ENCODE data around the gene SSX2IP.

DNA sequence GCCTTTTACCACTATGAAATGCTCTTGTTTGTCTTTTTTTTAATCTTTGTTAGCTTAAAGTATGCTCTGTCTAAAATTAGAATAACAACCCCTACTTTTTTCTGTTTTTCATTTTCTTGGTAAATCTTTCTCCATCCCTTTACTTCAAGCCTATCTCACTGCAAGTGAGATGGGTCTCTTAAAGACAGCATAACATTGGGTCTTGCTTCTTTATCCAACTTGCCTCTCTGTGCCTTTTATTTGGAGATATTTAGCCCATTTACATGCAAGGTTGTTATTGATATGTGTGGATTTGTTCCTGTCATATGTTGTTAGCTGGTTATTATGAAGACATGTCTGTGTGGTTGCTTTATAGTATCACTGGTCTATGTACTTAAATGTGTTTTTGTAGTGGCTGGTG, 41.3 kb upstream of the SSX2IP start:
- TF ChIP-seq YY1 (tag by site-specific recombination; IDR thresholded peaks at IDR 0.05): no peak
- TF ChIP-seq, protein P1, sequence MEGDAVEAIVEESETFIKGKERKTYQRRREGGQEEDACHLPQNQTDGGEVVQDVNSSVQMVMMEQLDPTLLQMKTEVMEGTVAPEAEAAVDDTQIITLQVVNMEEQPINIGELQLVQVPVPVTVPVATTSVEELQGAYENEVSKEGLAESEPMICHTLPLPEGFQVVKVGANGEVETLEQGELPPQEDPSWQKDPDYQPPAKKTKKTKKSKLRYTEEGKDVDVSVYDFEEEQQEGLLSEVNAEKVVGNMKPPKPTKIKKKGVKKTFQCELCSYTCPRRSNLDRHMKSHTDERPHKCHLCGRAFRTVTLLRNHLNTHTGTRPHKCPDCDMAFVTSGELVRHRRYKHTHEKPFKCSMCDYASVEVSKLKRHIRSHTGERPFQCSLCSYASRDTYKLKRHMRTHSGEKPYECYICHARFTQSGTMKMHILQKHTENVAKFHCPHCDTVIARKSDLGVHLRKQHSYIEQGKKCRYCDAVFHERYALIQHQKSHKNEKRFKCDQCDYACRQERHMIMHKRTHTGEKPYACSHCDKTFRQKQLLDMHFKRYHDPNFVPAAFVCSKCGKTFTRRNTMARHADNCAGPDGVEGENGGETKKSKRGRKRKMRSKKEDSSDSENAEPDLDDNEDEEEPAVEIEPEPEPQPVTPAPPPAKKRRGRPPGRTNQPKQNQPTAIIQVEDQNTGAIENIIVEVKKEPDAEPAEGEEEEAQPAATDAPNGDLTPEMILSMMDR (tag by site-specific recombination; IDR thresholded peaks at IDR 0.05): no peak
- TF ChIP-seq, protein P2, sequence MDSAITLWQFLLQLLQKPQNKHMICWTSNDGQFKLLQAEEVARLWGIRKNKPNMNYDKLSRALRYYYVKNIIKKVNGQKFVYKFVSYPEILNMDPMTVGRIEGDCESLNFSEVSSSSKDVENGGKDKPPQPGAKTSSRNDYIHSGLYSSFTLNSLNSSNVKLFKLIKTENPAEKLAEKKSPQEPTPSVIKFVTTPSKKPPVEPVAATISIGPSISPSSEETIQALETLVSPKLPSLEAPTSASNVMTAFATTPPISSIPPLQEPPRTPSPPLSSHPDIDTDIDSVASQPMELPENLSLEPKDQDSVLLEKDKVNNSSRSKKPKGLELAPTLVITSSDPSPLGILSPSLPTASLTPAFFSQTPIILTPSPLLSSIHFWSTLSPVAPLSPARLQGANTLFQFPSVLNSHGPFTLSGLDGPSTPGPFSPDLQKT (IDR thresholded peaks at IDR 0.05; ENCODE audit: borderline replicate concordance, low read depth, low read length): no peak
- TF ChIP-seq, protein P3, sequence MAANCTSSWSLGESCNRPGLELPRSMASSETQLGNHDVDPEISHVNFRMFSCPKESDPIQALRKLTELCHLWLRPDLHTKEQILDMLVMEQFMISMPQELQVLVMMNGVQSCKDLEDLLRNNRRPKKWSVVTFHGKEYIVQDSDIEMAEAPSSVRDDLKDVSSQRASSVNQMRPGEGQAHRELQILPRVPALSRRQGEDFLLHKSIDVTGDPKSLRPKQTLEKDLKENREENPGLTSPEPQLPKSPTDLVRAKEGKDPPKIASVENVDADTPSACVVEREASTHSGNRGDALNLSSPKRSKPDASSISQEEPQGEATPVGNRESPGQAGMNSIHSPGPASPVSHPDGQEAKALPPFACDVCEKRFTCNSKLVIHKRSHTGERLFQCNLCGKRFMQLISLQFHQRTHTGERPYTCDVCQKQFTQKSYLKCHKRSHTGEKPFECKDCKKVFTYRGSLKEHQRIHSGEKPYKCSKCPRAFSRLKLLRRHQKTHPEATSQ (tag by site-specific recombination; IDR thresholded peaks at IDR 0.05): no peak
- TF ChIP-seq, protein P4, sequence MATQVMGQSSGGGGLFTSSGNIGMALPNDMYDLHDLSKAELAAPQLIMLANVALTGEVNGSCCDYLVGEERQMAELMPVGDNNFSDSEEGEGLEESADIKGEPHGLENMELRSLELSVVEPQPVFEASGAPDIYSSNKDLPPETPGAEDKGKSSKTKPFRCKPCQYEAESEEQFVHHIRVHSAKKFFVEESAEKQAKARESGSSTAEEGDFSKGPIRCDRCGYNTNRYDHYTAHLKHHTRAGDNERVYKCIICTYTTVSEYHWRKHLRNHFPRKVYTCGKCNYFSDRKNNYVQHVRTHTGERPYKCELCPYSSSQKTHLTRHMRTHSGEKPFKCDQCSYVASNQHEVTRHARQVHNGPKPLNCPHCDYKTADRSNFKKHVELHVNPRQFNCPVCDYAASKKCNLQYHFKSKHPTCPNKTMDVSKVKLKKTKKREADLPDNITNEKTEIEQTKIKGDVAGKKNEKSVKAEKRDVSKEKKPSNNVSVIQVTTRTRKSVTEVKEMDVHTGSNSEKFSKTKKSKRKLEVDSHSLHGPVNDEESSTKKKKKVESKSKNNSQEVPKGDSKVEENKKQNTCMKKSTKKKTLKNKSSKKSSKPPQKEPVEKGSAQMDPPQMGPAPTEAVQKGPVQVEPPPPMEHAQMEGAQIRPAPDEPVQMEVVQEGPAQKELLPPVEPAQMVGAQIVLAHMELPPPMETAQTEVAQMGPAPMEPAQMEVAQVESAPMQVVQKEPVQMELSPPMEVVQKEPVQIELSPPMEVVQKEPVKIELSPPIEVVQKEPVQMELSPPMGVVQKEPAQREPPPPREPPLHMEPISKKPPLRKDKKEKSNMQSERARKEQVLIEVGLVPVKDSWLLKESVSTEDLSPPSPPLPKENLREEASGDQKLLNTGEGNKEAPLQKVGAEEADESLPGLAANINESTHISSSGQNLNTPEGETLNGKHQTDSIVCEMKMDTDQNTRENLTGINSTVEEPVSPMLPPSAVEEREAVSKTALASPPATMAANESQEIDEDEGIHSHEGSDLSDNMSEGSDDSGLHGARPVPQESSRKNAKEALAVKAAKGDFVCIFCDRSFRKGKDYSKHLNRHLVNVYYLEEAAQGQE (tag by site-specific recombination; IDR thresholded peaks at IDR 0.05): no peak
- TF ChIP-seq HOXC10 (CRISPR knock-in tag; IDR thresholded peaks at IDR 0.05): no peak
